GM12873 (cell line): ENCODE data around the gene ELAVL1.

Experiments
- CTCF ChIP-seq: IDR thresholded peaks from 2 replicates; pipeline ENCODE4 v1.5.1; 2012; ENCODE audit warnings: low read depth, mild to moderate bottlenecking, moderate library complexity, low read length, control low read depth; ENCODE audit not compliant: insufficient read depth; ENCODE audit errors: missing control alignments

ELAVL1 gene

GRCh38 chr19:7911508-7912143, 93.8 kb downstream of the ELAVL1 start:
- TF ChIP-seq CTCF = no peak

GRCh38 chr19:7910321-7911161, 94.9 kb downstream of the ELAVL1 start:
- TF ChIP-seq CTCF = no peak

DNA sequence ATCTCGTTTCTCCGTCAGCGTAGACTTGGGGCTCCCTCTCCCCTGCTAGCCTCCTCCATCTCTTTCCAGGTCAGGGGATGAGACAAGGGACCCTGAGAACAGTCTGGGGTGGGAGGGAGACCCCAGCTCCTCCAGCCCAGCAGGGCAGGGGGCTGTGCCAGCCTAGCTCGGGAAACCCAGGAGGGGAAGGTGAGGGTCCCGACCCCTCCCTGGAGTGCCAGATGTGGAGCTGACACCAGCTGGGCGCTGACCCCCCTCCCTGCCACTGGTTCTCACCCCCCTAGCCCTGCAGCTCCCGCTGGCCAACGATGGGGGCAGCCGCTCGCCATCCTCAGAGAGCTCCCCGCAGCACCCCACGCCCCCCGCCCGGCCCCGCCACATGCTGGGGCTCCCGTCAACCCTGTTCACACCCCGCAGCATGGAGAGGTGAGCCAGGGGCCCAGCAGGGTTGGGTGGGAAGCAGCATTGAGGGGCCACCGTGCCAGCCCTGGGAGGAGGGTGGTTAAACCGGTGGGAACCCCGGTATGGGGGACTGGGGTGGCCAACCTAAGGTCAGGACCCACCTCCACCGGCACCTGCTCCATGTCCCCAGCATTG, 95.9 kb downstream of the ELAVL1 start:
- no peak for TF ChIP-seq CTCF

DNA sequence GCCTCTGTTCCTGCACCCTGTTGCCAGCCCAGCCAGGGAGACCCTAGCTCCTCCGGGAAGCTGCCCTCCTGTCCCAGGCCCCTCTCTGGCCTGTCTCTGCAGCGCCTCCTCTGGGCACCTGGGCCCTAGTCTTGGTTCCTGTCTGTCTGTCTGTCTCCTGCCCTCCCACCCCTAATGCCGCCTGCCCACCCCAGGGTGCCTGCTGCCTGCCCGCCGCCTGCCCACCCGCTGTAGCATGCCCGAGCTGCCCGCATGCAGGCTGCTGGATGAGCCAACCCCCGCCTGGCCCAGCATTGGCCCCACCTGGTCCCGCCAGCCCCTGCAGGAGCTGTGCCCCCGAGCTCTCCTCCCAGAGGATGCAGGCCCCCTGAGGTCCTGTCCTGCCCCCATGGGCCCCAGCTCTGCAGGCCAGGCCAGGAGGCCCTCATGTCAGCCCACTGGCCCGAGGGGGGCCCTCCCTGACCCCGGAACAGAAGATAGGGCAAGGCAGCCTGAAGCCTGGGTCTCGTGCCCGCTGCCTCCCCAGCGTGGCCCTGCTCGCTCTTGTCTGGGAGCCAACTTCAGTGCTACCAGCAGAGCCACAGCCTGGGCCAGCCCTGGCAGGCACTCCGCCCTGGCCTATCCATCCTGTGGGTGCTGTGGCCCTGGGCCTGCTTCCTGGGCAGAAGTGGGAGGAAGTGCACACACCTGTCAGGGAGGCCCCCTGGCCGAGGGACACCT, 96.5 kb downstream of the ELAVL1 start:
- TF ChIP-seq CTCF = no peak
